Panc1 (cell line): ENCODE data around the gene KIRREL3. TPM values are rescaled to one million over a fixed set of nuclear protein-coding genes. Genes with fewer than 3 reads are reported as not detected.

ENCODE experiments used
- ATAC-seq: fragments of 200-7000 bp; cut with Tn5 transposase; 2 replicates; pipeline ENCODE4 v1.9.1; 2020; ENCODE audit warnings: mild to moderate bottlenecking, moderate library complexity
- BruUV-seq: library from RNA; stranded (reverse); fragments of 400-500 nt; replicated peaks from 2 replicates; lab custom pipeline; 2021; lab: Mats Ljungman, UMichigan
- CTCF ChIA-PET: fragments of 300-600 bp; sonication (Branson Sonifier 250); formaldehyde crosslinking; loops from one replicate; lab custom pipeline; 2022; ENCODE audit warnings: antibody characterized with exemption; lab: Charles Lee
- POLR2A ChIA-PET: fragments of 300-600 bp; sonication (Branson Sonifier 250); formaldehyde crosslinking; loops from one replicate; lab custom pipeline; 2022; ENCODE audit warnings: antibody characterized with exemption; lab: Charles Lee
- DNase-seq: peaks from one replicate; pipeline ENCODE4 v3.0.0-alpha.2; 2010; ENCODE audit warnings: low read depth, low spot score
- H3K27ac ChIP-seq: 2 replicates; pipeline ENCODE4 v1.5.1; 2011; ENCODE audit warnings: mild to moderate bottlenecking, low read length, inconsistent platforms
- H3K27me3 ChIP-seq: fragments of 200-500 bp; sonication (Bioruptor generic); 2 replicates; pipeline ENCODE4 v1.6.0; 2014; ENCODE audit warnings: low read length, inconsistent platforms; ENCODE audit not compliant: control insufficient read depth, insufficient read depth
- H3K36me3 ChIP-seq: fragments of 200-500 bp; sonication (Bioruptor generic); 2 replicates; pipeline ENCODE4 v1.5.1; 2014; ENCODE audit warnings: inconsistent platforms, mild to moderate bottlenecking, low read length, moderate library complexity; ENCODE audit not compliant: control insufficient read depth, insufficient read depth
- H3K4me1 ChIP-seq: 2 replicates; pipeline ENCODE4 v1.5.1; 2011; ENCODE audit warnings: inconsistent platforms, mild to moderate bottlenecking, low read length, moderate library complexity; ENCODE audit not compliant: control insufficient read depth, insufficient read depth
- H3K4me3 ChIP-seq, 2 experiments: 2 replicates each; pipeline ENCODE4 v1.5.1; 2011 to 2012; ENCODE audit warnings: low read depth in 2 of 2, low read length in 2 of 2, mild to moderate bottlenecking in 2 of 2, inconsistent platforms in 1 of 2, moderate library complexity in 1 of 2
- H3K9me3 ChIP-seq: fragments of 200-500 bp; sonication (Bioruptor generic); 2 replicates; pipeline ENCODE4 v1.5.1; 2014; ENCODE audit warnings: low read depth, mild to moderate bottlenecking, inconsistent platforms, low read length, moderate library complexity; ENCODE audit not compliant: control insufficient read depth, insufficient read depth
- CTCF ChIP-seq: fragments of 450-650 bp; IDR thresholded peaks from 2 replicates; pipeline ENCODE4 v1.5.1; 2017; ENCODE audit warnings: mild to moderate bottlenecking
- POLR2AphosphoS5 ChIP-seq: IDR thresholded peaks from 2 replicates; pipeline ENCODE4 v1.6.1; 2012; ENCODE audit warnings: mild to moderate bottlenecking, low read depth, low read length, moderate library complexity
- REST ChIP-seq, 2 experiments: IDR thresholded peaks; 2 replicates each; pipeline ENCODE4 v1.6.1; 2011 to 2012; ENCODE audit warnings: low read depth in 2 of 2, control low read depth in 1 of 2, low read length in 1 of 2, mild to moderate bottlenecking in 1 of 2, moderate library complexity in 1 of 2; ENCODE audit not compliant: insufficient read depth in 1 of 2
- SIN3A ChIP-seq: IDR thresholded peaks from 2 replicates; pipeline ENCODE4 v1.6.1; 2012; ENCODE audit warnings: low read depth, mild to moderate bottlenecking, low read length, moderate library complexity, borderline replicate concordance; ENCODE audit not compliant: insufficient read depth
- TCF7L2 ChIP-seq: IDR thresholded peaks from 2 replicates; pipeline ENCODE4 v1.6.1; 2011; ENCODE audit warnings: mild to moderate bottlenecking, low read depth, low read length, inconsistent platforms
- in situ Hi-C: cut with HindIII; loops from 2 replicates; pipeline ENCODE4 v1.10.0; 2016; ENCODE audit warnings: low sequenced_read_pairs, low pct_unique_long_range_greater_than_20kb
- intact Hi-C: fragments of 100-400 bp; cut with micrococcal nuclease; formaldehyde crosslinking; loops from one replicate; pipeline ENCODE4 v1.10.0; 2022; ENCODE audit not compliant: unreplicated experiment
- total RNA-seq: library from RNA; stranded (reverse); gene quantifications from one replicate; pipeline ENCODE4 v1.2.1, GENCODE V29; 2021; ENCODE audit not compliant: unreplicated experiment

KIRREL3 gene
- total RNA-seq, 1 experiment from 2014 or later, result 0.36 TPM

- intact Hi-C loops, result no loop called here
- Histone ChIP-seq H3K36me3 (no peaks in the 10 kb centered on the region), H3K4me1 (no peaks in the 10 kb centered on the region), H3K27ac (no peak overlapping the region), H3K9me3 (no peaks in the 10 kb centered on the region), H3K4me3 (no peak overlapping the region), H3K27me3 (peaks cover 17% of the 10 kb centered on the region)
- in situ Hi-C loops, result no loop called here
- ChIA-PET CTCF (no interaction called here), POLR2A (interaction anchor here (0.5 kb wide), 1 partner anchor 173 kb away, joined by 10 read pairs; no protein-coding TSS in a partner anchor)
- DNase-seq (no peak), ATAC-seq (no peak)
- TF ChIP-seq REST (IDR thresholded peaks at IDR 0.05; ENCODE audit: insufficient read depth in 1 of 2, low read depth in 2 of 2, low read length in 1 of 2) (no peak), CTCF (no peak), TCF7L2 (no peak), SIN3A (no peak), POLR2AphosphoS5 (no peak)
- no TSS peak for BruUV-seq
Observed at GRCh38 chr11:126497581-126498122, 502.9 kb downstream of the KIRREL3 start.

- intact Hi-C loops (no loop called here), in situ Hi-C loops (no loop called here)
- H3K4me3 ChIP-seq, result no peak overlapping the region
- H3K9me3 ChIP-seq, result no peaks in the 10 kb centered on the region
- peaks cover 17% of the 10 kb centered on the region for H3K27me3 ChIP-seq
- no peak overlapping the region for H3K27ac ChIP-seq
- CTCF ChIA-PET, result no interaction called here
- no peaks in the 10 kb centered on the region for H3K36me3 ChIP-seq
- DNase-seq (no peak), ATAC-seq (no peak)
- TF ChIP-seq TCF7L2 (no peak), REST (IDR thresholded peaks at IDR 0.05; ENCODE audit: insufficient read depth in 1 of 2, low read depth in 2 of 2, low read length in 1 of 2) (no peak), SIN3A (no peak), CTCF (no peak), POLR2AphosphoS5 (no peak)
- BruUV-seq, result no TSS peak
- POLR2A ChIA-PET, result no interaction called here
- H3K4me1 ChIP-seq, result no peaks in the 10 kb centered on the region
Observed at GRCh38 chr11:126496576-126497337, 503.8 kb downstream of the KIRREL3 start.
